ENCODE measurements around the gene PRB4. TPM values are rescaled to one million over a fixed set of nuclear protein-coding genes. Genes with fewer than 3 reads are reported as not detected.
"Not testable (repeated sequence)": the region's sequence is repeated elsewhere in the genome, so short reads cannot be mapped to it uniquely, and the experiment has no call there.

The PRB4 gene
- total RNA-seq: not detected

- no peak for DNase-seq (ENCODE audit: extremely low spot score in 2 of 2)
- no peaks in the 10 kb centered on the region for H3K36me3 ChIP-seq
- H3K9me3 ChIP-seq: no peaks in the 10 kb centered on the region
- no peaks in the 10 kb centered on the region for H3K4me1 ChIP-seq
- H3K27ac ChIP-seq: no peak within 1 kb of the TSS
- TF ChIP-seq CTCF (IDR thresholded peaks at IDR 0.05) (no peak), POLR2AphosphoS5 (IDR thresholded peaks at IDR 0.05; ENCODE audit: insufficient read depth in 1 of 2, low read depth in 1 of 2) (no peak), POLR2A (IDR thresholded peaks at IDR 0.05) (no peak)
- intact Hi-C loops (cut with DNase I): no loop called here
- H3K4me3 ChIP-seq: no peak within 1 kb of the TSS
- no peaks in the 10 kb centered on the region for H3K27me3 ChIP-seq
These were observed at the start of gene PRB4 for GRCh38 chr12:11310336-11310735. Gene PRB4, minus strand, starts transcription at chr12:11310436. Its CDS starts 38 bp downstream, at chr12:11310398.

- intact Hi-C loops (cut with DNase I); DNase-seq (ENCODE audit: extremely low spot score in 2 of 2); H3K27me3 ChIP-seq; H3K36me3 ChIP-seq; H3K4me1 ChIP-seq; H3K4me3 ChIP-seq; H3K9me3 ChIP-seq; H3K27ac ChIP-seq: not testable (repeated sequence)
These were observed 41.5 kb upstream of the PRB4 start for GRCh38 chr12:11351736-11352135.

DNA sequence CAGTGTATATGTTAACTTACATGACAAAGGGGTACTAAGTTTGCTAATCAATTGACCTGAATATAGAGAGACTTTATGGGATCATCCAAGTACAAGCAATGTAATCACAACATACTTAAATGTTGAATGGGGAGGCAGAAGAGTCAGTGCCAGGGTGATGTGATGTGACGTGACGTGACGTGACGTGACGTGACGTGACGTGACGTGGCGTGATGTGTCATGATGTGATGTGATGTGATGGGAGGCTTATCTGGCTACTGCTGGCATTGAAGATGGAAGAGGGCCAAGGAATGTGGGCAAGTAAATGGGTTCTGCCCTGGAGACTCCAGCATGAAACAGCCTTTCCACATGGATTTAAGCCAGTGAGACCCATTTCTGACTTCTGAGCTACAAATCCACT is 38.2 kb upstream of the PRB4 start:
- H3K9me3 ChIP-seq: no peaks in the 10 kb centered on the region
- no peak for DNase-seq (ENCODE audit: extremely low spot score in 2 of 2)
- H3K4me1 ChIP-seq: no peaks in the 10 kb centered on the region
- no peak overlapping the region for H3K4me3 ChIP-seq
- H3K27ac ChIP-seq: no peak overlapping the region
- H3K36me3 ChIP-seq: no peaks in the 10 kb centered on the region
- intact Hi-C loops (cut with DNase I): no loop called here
- TF ChIP-seq POLR2AphosphoS5 (IDR thresholded peaks at IDR 0.05; ENCODE audit: insufficient read depth in 1 of 2, low read depth in 1 of 2) (no peak), CTCF (IDR thresholded peaks at IDR 0.05) (no peak)
- H3K27me3 ChIP-seq: no peaks in the 10 kb centered on the region

GRCh38 chr12:11347810-11348209 is 37.6 kb upstream of the PRB4 start:
- H3K27me3 ChIP-seq: no peaks in the 10 kb centered on the region
- H3K4me3 ChIP-seq: no peak overlapping the region
- no peak for DNase-seq (ENCODE audit: extremely low spot score in 2 of 2)
- H3K9me3 ChIP-seq: no peaks in the 10 kb centered on the region
- H3K36me3 ChIP-seq: no peaks in the 10 kb centered on the region
- intact Hi-C loops (cut with DNase I): no loop called here
- no peak for TF ChIP-seq POLR2A (IDR thresholded peaks at IDR 0.05)
- no peak for TF ChIP-seq POLR2AphosphoS5 (IDR thresholded peaks at IDR 0.05; ENCODE audit: insufficient read depth in 1 of 2, low read depth in 1 of 2)
- TF ChIP-seq CTCF (IDR thresholded peaks at IDR 0.05): no peak
- no peaks in the 10 kb centered on the region for H3K4me1 ChIP-seq
- H3K27ac ChIP-seq: no peak overlapping the region

DNA sequence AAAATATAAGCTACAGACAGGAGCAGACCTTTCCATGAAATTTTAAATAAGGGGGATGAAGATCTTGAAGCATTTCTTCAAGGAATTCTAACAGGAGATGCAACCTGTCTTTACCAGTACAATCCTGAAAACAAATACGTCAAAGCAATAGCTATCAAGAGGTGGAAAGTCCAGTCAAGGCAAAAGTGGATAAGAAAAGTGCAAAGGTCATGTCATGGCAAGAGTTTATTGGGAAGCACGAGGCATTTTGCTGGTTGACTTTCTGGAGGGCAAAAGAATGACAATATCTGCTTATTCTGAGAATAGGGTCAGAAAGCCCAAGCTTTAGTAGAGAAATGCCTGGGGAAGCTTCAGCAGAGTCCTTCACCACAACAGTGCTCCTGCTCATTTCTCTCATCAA is 34.3 kb upstream of the PRB4 start:
- no peak overlapping the region for H3K27ac ChIP-seq
- H3K4me1 ChIP-seq: no peaks in the 10 kb centered on the region
- no peak for DNase-seq (ENCODE audit: extremely low spot score in 2 of 2)
- H3K9me3 ChIP-seq: no peaks in the 10 kb centered on the region
- no peaks in the 10 kb centered on the region for H3K36me3 ChIP-seq
- no peak for TF ChIP-seq POLR2AphosphoS5 (IDR thresholded peaks at IDR 0.05; ENCODE audit: insufficient read depth in 1 of 2, low read depth in 1 of 2)
- TF ChIP-seq CTCF (IDR thresholded peaks at IDR 0.05): no peak
- TF ChIP-seq POLR2A (IDR thresholded peaks at IDR 0.05): no peak
- H3K27me3 ChIP-seq: no peaks in the 10 kb centered on the region
- intact Hi-C loops (cut with DNase I): no loop called here
- H3K4me3 ChIP-seq: no peak overlapping the region

- Histone ChIP-seq H3K27ac (no peak overlapping the region), H3K27me3 (no peaks in the 10 kb centered on the region), H3K9me3 (peaks cover 3% of the 10 kb centered on the region), H3K36me3 (no peaks in the 10 kb centered on the region), H3K4me1 (no peaks in the 10 kb centered on the region), H3K4me3 (no peak overlapping the region)
- no peak for DNase-seq (ENCODE audit: extremely low spot score in 2 of 2)
- intact Hi-C loops (cut with DNase I): no loop called here
- TF ChIP-seq CTCF (IDR thresholded peaks at IDR 0.05): no peak
- TF ChIP-seq POLR2AphosphoS5 (IDR thresholded peaks at IDR 0.05; ENCODE audit: insufficient read depth in 1 of 2, low read depth in 1 of 2): no peak
- TF ChIP-seq POLR2A (IDR thresholded peaks at IDR 0.05): no peak
These were observed 14.2 kb upstream of the PRB4 start for GRCh38 chr12:11324426-11324825.

Data from vagina (tissue), 2 donors.